Nucleus accumbens (tissue), 56 donors: ENCODE data around the gene DUSP9.
"Not testable (repeated sequence)": the region's sequence is repeated elsewhere in the genome, so short reads cannot be mapped to it uniquely, and the experiment has no call there.

Source experiments
- DNase-seq, 56 donors: peaks; one replicate each; lab custom pipeline; 2025; lab: John Stamatoyannopoulos, UW

The DUSP9 gene

DNA sequence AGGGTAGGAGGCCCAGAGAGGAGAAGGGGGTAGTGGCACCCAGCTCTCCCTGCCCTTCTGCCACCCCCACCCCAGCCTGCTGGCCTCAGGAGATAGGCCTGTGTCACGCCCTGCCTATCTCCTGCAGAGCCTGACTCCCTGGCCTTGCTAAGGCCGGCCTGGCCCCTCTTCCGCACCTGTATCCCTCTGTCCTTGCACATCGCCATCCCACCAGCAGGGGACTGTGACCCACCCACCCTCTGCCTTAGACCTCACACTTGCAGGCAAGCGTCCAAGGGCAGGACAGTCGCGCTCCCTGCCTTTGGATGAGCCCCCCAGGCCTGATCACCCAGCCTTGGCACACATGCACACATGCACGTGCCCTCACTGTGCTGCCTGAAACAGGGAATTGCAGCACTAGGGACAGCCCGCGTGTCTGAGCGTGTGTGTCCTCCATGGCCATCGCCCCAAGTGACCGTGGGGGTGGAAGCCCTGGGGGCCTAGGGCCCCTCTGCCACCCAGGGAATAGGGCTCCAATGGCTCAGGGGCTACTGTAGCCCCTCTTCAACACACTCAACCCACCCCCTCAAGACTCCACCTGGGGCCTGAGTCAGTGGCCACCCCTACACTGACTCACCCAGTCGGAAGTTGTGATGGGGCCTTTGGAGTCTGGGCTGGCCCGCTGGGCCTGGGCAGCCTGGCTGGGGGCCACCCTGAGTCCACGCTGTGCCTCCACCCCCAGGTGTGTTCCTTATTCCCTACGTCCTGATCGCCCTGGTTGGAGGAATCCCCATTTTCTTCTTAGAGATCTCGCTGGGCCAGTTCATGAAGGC lies 42.9 kb downstream of the DUSP9 start:
- no peak for DNase-seq

DNA sequence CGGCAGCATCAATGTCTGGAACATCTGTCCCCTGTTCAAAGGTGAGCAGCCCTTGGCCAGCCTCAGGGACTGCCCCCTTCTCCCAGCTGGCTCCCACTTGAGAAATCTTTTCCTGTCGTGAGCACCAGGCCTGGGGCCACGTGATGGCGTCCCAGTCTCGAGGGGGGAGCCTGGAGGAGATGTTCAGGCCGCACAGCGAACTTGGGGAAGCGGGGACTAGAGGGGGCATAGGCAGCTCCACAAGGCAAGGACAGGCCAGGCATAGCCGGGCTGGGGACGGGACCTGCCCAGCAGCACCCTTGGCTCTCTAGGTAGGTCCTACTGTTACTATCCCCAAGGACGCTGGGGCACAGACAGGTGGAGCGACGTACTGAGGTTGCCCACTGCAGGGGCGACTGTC lies 43.5 kb downstream of the DUSP9 start:
- DNase-seq, result no peak

DNA sequence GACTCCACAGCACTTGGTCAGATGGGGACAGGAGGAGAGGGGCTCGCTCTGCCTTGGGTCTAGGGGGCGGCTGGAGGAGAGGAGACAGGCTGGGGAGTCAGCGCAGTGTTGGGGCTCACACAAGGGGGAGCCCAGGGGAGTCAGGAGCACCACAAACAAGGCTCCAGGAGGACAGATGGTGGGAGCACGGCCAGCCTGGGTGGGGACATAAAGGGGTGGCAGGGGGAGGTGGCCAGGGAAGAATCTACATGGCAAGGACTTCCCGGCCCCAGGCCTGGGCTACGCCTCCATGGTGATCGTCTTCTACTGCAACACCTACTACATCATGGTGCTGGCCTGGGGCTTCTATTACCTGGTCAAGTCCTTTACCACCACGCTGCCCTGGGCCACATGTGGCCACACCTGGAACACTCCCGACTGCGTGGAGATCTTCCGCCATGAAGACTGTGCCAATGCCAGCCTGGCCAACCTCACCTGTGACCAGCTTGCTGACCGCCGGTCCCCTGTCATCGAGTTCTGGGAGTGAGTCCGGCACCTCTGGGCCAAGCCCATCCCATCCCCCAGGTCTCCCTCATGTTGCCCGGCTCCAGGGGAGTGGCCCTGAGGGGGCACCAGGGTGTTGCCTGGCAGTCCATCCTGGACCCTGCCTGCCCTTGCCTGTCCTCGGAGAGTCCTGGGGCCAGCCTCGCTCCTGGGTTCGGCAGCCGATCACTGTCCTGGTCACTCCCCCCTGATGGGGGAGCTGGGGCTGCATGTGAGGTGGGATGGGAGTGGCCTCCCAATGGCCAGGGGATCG lies 44.2 kb downstream of the DUSP9 start:
- DNase-seq, result not testable (repeated sequence)

DNA sequence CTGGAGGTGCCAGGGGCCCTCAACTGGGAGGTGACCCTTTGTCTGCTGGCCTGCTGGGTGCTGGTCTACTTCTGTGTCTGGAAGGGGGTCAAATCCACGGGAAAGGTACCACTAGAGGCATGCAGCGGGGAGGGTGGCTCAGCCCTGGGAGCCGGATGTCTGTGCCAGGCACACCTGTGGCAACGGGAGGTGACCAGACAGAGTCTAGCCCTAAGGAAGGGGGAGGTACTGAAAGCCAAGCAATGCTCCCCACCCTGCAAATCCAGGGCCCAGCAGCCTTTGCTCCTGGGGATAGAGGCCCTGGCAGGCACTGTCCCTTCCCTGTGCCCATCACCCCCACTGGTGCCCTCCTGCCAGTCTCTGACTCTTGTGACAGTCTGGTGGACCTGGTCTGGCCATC lies 45.0 kb downstream of the DUSP9 start:
- no peak for DNase-seq

DNA sequence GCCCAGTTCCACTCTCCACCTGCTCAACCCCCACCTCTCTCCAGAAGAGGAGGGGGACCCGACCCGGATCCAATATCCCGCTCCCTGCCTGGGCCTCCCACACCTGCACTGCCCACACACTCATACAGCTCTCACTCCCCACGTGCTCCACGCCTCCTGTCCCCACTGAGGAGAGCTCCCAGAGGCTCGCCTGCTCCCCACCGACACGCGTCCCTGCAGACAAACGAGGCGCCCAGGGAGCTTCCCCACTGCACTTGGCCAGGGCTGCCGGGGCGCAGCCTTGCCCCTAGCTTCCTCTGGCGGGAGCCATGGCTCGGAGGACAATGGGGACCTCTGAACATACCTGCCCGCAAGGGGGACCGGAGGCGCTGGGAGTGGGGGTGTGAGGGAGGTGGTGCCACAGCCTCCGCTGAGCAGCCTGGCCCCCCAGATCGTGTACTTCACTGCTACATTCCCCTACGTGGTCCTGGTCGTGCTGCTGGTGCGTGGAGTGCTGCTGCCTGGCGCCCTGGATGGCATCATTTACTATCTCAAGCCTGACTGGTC lies 45.7 kb downstream of the DUSP9 start:
- no peak for DNase-seq

DNA sequence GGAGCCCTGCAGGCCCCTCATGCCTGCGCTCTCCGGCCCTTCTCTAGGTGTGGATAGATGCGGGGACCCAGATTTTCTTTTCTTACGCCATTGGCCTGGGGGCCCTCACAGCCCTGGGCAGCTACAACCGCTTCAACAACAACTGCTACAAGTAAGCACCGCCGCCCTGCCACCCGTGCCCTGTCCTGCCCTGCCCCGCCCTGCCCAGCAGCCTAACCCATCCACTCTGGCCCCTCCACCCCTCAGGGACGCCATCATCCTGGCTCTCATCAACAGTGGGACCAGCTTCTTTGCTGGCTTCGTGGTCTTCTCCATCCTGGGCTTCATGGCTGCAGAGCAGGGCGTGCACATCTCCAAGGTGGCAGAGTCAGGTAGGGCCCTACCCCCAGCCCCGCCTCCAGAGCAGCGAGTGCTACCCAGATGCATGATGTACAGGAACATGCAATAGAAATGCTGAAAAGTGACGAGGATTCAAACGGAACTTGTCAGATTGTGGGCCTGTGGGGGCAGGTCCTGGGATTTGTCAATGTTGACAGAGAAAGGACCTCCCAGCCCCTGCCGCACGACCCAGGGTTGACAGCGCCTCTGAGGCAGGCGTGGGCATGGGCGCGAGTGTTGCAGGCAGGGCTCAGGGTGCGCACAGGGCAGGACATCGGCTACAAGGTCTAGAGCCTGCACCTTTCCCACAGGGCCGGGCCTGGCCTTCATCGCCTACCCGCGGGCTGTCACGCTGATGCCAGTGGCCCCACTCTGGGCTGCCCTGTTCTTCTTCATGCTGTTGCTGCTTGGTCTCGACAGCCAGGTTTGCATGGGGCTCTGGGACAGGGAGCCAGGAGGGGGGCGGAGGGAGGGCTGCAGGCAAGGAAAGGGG lies 46.4 kb downstream of the DUSP9 start:
- DNase-seq, result no peak

DNA sequence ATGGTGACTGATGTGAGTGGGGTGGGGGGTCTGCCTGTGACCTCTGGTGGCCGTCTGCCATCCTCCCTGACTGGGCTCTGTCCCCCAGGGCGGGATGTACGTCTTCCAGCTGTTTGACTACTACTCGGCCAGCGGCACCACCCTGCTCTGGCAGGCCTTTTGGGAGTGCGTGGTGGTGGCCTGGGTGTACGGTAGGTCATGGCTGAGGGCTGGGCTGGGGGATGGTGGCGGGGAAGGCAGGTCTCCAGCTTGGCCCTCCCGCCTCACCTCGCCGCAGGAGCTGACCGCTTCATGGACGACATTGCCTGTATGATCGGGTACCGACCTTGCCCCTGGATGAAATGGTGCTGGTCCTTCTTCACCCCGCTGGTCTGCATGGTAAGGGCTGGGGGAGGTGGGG lies 47.3 kb downstream of the DUSP9 start:
- not testable (repeated sequence) for DNase-seq

DNA sequence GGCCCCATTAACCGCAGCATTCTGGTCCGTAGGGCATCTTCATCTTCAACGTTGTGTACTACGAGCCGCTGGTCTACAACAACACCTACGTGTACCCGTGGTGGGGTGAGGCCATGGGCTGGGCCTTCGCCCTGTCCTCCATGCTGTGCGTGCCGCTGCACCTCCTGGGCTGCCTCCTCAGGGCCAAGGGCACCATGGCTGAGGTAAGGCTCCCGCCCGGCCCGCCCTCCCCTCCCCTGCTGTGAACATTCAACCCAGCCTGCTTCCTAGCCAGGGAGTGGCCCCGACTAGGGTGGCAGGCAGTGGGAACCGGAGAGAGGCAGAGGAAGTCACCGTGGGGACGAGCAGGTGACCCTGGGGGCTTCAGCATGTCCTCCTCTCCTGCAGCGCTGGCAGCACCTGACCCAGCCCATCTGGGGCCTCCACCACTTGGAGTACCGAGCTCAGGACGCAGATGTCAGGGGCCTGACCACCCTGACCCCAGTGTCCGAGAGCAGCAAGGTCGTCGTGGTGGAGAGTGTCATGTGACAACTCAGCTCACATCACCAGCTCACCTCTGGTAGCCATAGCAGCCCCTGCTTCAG lies 47.8 kb downstream of the DUSP9 start:
- no peak for DNase-seq

DNA sequence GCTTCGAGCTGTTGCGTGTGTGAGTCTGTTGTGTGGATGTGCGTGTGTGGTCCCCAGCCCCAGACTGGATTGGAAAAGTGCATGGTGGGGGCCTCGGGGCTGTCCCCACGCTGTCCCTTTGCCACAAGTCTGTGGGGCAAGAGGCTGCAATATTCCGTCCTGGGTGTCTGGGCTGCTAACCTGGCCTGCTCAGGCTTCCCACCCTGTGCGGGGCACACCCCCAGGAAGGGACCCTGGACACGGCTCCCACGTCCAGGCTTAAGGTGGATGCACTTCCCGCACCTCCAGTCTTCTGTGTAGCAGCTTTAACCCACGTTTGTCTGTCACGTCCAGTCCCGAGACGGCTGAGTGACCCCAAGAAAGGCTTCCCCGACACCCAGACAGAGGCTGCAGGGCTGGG lies 49.1 kb downstream of the DUSP9 start:
- DNase-seq, result no peak

DNA sequence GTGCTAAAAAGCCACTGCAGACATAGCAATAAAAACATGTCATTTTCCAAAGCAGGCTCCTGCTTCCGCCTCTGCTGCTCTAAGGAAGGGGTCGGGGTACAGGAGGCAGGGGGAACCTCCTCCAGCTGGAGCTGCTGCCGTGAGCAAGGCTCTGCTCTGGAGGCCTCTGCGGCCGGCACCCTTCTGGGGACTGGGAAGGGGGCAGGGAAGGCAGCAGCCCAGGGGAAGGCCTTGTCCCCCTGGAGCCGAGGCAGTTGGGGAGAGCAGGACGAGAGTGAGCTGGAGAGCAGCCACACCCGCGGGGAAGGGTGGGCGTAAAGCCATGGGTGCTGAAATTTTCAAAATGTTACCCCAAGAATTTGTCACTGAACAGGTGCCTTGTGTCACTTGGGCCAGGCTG lies 49.5 kb downstream of the DUSP9 start:
- not testable (repeated sequence) for DNase-seq

DNA sequence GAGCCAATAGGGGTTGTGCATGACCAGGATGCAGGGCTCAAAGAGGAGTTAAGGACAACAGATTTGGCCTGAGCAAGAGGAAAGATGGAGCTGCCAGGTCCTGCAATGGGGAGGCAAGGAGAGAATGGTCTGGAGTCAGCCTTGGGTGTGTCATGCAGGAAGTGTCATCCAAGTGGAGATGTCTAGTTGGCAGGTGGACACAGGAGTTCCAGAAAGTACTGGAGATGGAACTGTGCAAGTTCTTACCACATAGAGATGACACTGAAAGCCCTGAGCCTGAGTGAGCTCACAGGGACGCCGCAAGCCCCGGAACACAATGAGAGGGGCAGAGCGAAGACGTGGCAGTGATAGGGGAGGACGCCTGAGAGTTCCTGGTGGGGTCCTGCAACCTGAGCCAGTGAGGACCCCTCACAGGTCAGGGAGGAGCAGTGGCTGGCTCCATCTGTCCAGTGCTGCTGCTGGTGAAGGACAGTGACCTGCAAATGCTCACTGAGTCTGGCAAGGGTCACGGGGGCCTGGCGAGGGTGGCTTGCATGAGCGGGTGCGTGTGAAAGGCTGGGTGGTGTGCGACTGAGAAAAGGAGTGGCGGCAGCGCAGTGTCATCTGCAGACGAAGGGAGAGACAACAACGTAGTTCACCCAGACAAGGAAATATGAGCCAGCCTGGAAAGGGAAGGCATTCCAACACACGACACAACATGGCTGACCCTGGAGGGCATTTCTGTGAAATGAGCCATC lies 50.2 kb downstream of the DUSP9 start:
- DNase-seq, result not testable (repeated sequence)

DNA sequence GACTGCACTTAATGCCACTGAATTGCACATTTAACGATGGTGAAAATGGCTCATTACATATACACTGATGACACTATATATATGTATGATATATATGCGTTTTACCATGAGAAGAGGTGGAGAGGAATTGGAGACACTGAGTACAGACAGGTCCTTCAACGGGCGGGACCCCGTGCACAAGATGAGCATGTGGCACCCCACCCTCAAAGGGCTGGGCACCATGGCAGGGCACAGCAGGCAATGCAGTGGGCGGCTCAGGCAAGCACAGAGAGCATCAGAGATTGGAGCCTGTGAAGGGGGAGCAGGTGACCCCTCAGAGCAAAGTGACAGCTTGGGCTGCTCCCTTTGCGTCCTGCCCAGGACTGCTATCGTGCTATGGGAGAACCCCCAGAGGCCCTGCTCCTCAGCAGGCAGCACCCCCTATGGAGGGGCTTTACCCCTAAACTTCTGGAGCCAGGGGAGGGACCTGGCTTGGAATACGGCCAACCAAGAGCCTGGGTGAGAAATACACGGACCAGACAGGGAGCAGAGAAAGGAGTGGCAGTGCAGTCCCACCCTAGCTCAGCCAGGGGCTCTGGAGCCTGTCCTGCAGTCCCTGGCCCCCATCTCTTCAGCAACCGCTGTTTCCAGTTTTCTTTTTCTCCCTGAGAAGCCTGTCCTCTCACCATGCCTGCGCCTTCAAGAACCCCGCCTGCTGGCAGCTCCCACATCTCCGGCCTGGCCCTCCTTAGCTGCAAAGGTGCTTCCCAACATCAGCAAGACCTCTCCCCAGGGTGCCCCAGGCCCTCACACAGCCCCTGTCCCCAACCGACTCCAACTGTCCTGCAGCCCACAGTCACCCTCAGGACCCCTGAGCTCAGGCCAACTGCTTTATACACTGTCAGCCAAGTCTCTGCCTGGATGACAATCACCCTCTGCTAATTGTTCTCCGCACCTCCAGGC lies 51.2 kb downstream of the DUSP9 start:
- DNase-seq, result no peak

DNA sequence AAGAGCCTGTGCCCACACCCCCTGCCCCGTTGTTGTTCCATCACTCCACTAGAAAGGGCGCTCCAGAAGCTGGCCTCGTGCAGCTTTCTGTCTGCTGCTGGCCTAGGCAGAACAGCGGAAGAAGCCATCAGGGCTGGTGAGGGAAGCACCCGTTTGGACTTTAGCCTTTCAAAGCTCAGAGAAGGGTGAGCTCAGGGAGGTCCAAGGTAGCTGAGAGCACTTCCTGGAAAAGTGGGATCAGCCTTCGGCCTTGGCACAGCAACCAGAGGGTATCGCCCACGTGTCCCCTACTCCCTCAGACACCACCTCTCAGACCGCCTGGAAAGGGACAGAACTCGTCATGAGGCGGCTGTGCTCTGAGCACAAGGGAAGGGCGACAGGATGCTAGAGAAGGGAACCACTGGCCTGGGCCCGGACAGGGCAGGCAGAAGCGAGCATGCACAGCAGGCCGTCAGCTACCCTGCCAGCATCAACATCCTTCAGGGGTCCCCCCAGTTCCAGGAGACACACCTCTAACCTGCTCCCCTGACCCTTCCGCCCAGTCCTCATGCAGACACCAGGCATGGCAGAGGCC lies 52.3 kb downstream of the DUSP9 start:
- not testable (repeated sequence) for DNase-seq

DNA sequence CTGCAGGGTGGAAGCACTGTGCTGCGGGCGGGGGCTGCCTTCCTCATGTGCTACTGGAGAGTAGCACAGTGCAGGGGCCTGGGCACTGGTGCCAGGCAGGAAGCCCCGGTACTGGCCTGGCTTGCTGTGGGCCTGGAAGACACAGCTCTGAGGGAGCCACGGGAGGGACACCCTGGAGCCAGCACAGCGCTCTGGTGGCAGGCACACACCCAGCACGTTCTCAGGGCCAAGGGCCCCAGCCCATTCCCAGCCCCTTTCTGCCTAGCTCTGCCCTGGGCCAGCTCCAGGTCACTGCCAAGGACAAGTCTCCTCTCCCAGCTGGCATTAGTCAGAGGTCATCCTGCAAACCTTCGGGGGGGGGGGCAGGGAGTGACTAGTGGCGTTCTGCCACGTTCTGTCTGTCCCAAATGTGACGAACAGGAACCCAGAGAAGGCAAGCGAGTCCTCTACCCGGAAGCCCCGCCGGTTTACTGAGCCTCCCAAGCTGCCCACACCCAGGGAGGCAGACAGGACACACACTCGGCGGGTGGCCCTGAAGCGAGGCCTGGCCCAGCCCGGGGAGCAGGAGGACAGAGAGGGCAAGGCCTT lies 52.9 kb downstream of the DUSP9 start:
- DNase-seq, result not testable (repeated sequence)

DNA sequence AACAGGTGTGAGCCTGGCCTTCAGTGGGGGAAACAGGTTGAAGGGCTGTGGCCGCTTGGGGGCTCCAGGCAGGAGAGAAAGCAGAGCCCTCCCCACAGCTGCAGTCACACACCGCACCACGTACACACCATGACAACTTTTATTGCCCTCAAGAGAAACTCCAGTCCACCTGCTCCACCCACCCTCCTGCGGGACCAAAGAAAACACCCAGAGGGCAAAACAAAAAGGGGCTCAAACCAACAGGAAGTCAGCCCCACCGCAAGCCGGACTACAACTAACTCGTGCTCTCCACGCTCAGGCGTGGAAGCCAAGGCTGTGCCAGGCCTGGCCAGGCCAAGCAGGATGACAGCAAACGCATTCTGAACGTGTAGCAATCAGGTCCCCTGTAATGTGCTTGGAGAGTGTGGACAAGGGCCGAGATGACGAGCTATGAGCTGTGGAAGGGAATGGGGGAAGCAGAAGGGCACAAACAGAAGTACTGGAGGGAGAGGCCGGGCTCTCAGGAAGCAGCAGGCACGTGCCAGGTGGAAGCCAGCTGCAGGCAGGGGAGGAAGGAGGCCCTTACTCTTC lies 53.5 kb downstream of the DUSP9 start:
- no peak for DNase-seq
